ENCODE data around the gene LCP2. TPM values are rescaled to one million over a fixed set of nuclear protein-coding genes. Genes with fewer than 3 reads are reported as not detected.

Gene LCP2
- polyA plus RNA-seq, 3 donors: 52.0 to 177 (median 89.5) TPM

DNA sequence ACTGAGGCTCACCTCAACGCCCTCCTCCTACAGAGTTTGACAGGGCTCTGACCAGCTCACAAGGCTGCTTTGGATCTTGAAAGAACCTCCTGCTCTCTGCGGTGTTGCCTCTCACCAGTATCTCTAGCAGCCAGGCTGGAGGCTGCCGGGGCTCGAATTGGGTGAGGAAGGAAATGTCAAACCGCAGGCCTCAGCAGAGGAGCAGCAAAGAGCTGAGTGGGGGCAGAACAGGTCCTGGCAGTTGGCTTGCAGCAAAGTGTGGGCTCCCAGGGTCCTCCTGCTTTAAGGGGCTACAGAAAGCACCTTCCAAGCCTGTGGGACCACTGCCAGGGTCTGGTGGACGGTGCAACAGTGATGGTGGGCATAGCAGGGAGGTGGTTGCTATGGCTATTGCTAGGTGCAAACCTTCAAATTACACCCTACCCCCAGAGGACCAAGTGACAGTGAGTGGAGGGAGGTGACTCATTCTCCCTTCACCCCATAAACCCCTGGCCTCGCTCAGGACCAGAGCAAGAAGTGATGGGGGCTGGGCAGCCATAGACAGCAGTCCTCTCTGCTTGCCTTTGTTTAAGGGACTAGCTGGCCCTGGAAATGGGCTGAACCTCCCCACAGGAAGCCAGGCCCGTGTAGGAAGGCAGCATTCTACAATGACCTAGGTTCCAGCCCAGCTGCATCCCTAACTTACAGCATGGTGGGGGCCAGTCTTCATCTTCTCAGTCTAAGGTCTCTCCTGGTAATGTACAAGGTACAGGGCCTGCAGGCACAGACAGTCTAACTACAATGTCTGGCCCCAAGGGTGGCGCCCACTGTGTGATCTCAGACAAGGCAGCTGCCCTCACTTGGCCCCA, 18.7 kb downstream of the LCP2 start:
- Histone ChIP-seq H3K79me2 (ENCODE audit: insufficient read depth, low read length) (peaks cover 90% of the 10 kb centered on the region), H2AFZ (ENCODE audit: insufficient read depth, low read depth, low read length, poor library complexity, severe bottlenecking) (no peak overlapping the region), H3K9ac (ENCODE audit: insufficient read depth, low read length, poor library complexity, severe bottlenecking) (peak overlapping the region; percentile 55), H3K4me1 (ENCODE audit: control insufficient read depth in 1 of 2, insufficient read depth in 2 of 2, low read length in 2 of 2) (peaks cover 76 to 84% of the 10 kb centered on the region in 2 donors), H4K20me1 (ENCODE audit: insufficient read depth, low read length) (peaks cover 96% of the 10 kb centered on the region), H3K27me3 (ENCODE audit: control insufficient read depth in 2 of 2, insufficient read depth in 2 of 2, low read length in 2 of 2) (no peaks in the 10 kb centered on the region), H3K4me2 (replicated peaks; ENCODE audit: extremely low read depth, low read length, poor library complexity, severe bottlenecking) (peak overlapping the region; percentile 70), H3K36me3 (replicated peaks in 1 of 2; ENCODE audit: control insufficient read depth in 1 of 2, insufficient read depth in 2 of 2, low read length in 2 of 2) (peaks cover 57 to 71% of the 10 kb centered on the region in 2 donors), H3K4me3 (replicated peaks in 1 of 3; ENCODE audit: low read depth in 2 of 3, low read length in 3 of 3) (peak overlapping the region in 1 of 3 experiments; percentile 58), H3K27ac (ENCODE audit: low read depth in 1 of 2, low read length in 2 of 2) (peak overlapping the region; percentile 91 to 92), H3K9me3 (replicated peaks in 1 of 2; ENCODE audit: control insufficient read depth in 1 of 2, insufficient read depth in 1 of 2, low read length in 2 of 2) (no peaks in the 10 kb centered on the region)
- Mint-ChIP-seq H3K9me3 (no peaks in the 10 kb centered on the region), H3K27me3 (ENCODE audit: low read depth in 3 of 3) (no peaks in the 10 kb centered on the region), H3K4me3 (peak overlapping the region; percentile 73 to 87), H3K36me3 (peaks cover 76 to 89% of the 10 kb centered on the region in 2 donors), H3K27ac (peak overlapping the region; percentile 93 to 99 (median 98)), H3K4me1 (peaks cover 89% of the 10 kb centered on the region)
- TF ChIP-seq, protein P1, sequence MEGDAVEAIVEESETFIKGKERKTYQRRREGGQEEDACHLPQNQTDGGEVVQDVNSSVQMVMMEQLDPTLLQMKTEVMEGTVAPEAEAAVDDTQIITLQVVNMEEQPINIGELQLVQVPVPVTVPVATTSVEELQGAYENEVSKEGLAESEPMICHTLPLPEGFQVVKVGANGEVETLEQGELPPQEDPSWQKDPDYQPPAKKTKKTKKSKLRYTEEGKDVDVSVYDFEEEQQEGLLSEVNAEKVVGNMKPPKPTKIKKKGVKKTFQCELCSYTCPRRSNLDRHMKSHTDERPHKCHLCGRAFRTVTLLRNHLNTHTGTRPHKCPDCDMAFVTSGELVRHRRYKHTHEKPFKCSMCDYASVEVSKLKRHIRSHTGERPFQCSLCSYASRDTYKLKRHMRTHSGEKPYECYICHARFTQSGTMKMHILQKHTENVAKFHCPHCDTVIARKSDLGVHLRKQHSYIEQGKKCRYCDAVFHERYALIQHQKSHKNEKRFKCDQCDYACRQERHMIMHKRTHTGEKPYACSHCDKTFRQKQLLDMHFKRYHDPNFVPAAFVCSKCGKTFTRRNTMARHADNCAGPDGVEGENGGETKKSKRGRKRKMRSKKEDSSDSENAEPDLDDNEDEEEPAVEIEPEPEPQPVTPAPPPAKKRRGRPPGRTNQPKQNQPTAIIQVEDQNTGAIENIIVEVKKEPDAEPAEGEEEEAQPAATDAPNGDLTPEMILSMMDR (IDR thresholded peaks at IDR 0.05): no peak
- 0% methylated on average over 6 of the region's 9 CpGs for WGBS (ENCODE audit: insufficient coverage)
- peak; percentile 83 to 87 (median 84) for DNase-seq
- intact Hi-C loops (cut with micrococcal nuclease): loop anchor here in 1 of 2 donors (1.0 kb wide), 1 partner anchor 10 kb away; no protein-coding TSS in a partner anchor

GRCh38 chr5:170277867-170278281, 19.7 kb downstream of the LCP2 start:
- Mint-ChIP-seq H3K36me3 (peaks cover 76 to 89% of the 10 kb centered on the region in 2 donors), H3K27me3 (ENCODE audit: low read depth in 3 of 3) (no peaks in the 10 kb centered on the region), H3K27ac (peak overlapping the region; percentile 89 to 98 (median 95)), H3K4me3 (peak overlapping the region; percentile 66 to 81), H3K9me3 (no peaks in the 10 kb centered on the region), H3K4me1 (peaks cover 84% of the 10 kb centered on the region)
- intact Hi-C loops (cut with micrococcal nuclease): loop anchor here in 1 of 2 donors (1.0 kb wide), 1 partner anchor 9 kb away; no protein-coding TSS in a partner anchor
- Histone ChIP-seq H3K4me1 (ENCODE audit: control insufficient read depth in 1 of 2, insufficient read depth in 2 of 2, low read length in 2 of 2) (peaks cover 66 to 77% of the 10 kb centered on the region in 2 donors), H3K4me3 (replicated peaks in 1 of 3; ENCODE audit: low read depth in 2 of 3, low read length in 3 of 3) (peak overlapping the region in 1 of 3 experiments; percentile 27), H3K79me2 (ENCODE audit: insufficient read depth, low read length) (peaks cover 90% of the 10 kb centered on the region), H3K4me2 (replicated peaks; ENCODE audit: extremely low read depth, low read length, poor library complexity, severe bottlenecking) (peak overlapping the region; percentile 48), H2AFZ (ENCODE audit: insufficient read depth, low read depth, low read length, poor library complexity, severe bottlenecking) (no peak overlapping the region), H4K20me1 (ENCODE audit: insufficient read depth, low read length) (peaks cover 96% of the 10 kb centered on the region), H3K9me3 (replicated peaks in 1 of 2; ENCODE audit: control insufficient read depth in 1 of 2, insufficient read depth in 1 of 2, low read length in 2 of 2) (no peaks in the 10 kb centered on the region), H3K36me3 (replicated peaks in 1 of 2; ENCODE audit: control insufficient read depth in 1 of 2, insufficient read depth in 2 of 2, low read length in 2 of 2) (peaks cover 57 to 71% of the 10 kb centered on the region in 2 donors), H3K9ac (ENCODE audit: insufficient read depth, low read length, poor library complexity, severe bottlenecking) (peak overlapping the region; percentile 5), H3K27ac (ENCODE audit: low read depth in 1 of 2, low read length in 2 of 2) (peak overlapping the region; percentile 72 to 82), H3K27me3 (ENCODE audit: control insufficient read depth in 2 of 2, insufficient read depth in 2 of 2, low read length in 2 of 2) (no peaks in the 10 kb centered on the region)
- WGBS (ENCODE audit: insufficient coverage): no CpG with 5 or more reads among the region's 6 CpGs
- DNase-seq: peak; percentile 54 to 71 (median 66)
- TF ChIP-seq, protein P1 (IDR thresholded peaks at IDR 0.05): no peak
